ENCODE measurements around the gene MCU.

MCU gene

DNA sequence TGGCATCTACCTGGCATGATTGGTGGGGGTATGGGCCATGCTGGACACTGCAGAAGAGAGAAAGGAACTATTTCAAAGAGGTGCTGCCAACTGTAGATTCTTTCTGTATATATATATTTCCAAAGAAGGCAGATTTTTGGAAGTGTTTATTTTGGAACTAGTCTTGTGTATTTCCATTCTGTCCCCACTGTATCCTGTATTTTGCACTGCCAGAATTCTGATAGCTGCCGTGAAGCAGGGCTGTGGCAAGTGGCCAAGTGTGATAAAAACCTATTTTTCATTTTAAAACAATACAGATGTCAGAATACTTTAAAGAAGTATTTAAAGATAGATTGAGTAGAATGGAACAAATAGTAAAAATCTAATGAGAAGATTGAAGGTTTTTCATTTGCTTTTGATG, 17.1 kb downstream of the MCU start:
- no peaks in the 10 kb centered on the region for H3K36me3 ChIP-seq (ENCODE audit: insufficient read depth, low read depth, low read length)
- no peak overlapping the region for H3K27ac ChIP-seq (ENCODE audit: low read length)
- no peak overlapping the region for H3K9ac ChIP-seq (ENCODE audit: low read depth, low read length)

DNA sequence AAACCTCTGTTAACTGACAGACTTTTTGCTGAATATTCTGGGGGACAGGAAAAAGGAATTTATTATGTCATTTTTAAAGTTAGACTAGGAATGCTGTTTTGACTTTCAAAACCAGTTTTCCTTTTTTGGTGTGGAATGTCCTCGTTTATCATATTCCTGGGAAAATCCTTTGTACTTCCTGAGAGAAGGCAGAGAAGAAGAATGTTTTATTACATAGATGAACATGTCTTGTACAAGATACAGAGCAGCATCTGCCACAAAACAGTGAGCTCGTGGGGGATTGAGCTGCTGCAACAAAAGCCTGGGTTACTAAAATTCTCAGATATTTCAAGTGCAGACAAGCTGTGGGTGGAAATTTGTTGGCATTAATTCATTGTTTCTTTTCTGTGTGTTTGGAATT, 20.2 kb downstream of the MCU start:
- Histone ChIP-seq H3K4me1 (ENCODE audit: insufficient read depth, low read length) (peaks cover 4% of the 10 kb centered on the region; the same call in 1 of the 2 replicates), H3K27me3 (ENCODE audit: insufficient read depth, low read length) (no peaks in the 10 kb centered on the region), H3K9ac (ENCODE audit: low read depth, low read length) (no peak overlapping the region; the same call in 1 of the 2 replicates), H3K27ac (ENCODE audit: low read length) (no peak overlapping the region), H3K4me3 (ENCODE audit: low read length) (no peak overlapping the region), H3K9me3 (ENCODE audit: insufficient read depth, low read depth, low read length) (no peaks in the 10 kb centered on the region), H3K36me3 (ENCODE audit: insufficient read depth, low read depth, low read length) (peaks cover 17% of the 10 kb centered on the region)

More for the DNA sequence above, 17.1 kb downstream of the MCU start:
- H3K4me1 ChIP-seq (ENCODE audit: insufficient read depth, low read length), result peaks cover 4% of the 10 kb centered on the region; the same call in 1 of the 2 replicates
- no peaks in the 10 kb centered on the region for H3K9me3 ChIP-seq (ENCODE audit: insufficient read depth, low read depth, low read length)
- H3K27me3 ChIP-seq (ENCODE audit: insufficient read depth, low read length), result no peaks in the 10 kb centered on the region
- H3K4me3 ChIP-seq (ENCODE audit: low read length), result no peak overlapping the region

DNA sequence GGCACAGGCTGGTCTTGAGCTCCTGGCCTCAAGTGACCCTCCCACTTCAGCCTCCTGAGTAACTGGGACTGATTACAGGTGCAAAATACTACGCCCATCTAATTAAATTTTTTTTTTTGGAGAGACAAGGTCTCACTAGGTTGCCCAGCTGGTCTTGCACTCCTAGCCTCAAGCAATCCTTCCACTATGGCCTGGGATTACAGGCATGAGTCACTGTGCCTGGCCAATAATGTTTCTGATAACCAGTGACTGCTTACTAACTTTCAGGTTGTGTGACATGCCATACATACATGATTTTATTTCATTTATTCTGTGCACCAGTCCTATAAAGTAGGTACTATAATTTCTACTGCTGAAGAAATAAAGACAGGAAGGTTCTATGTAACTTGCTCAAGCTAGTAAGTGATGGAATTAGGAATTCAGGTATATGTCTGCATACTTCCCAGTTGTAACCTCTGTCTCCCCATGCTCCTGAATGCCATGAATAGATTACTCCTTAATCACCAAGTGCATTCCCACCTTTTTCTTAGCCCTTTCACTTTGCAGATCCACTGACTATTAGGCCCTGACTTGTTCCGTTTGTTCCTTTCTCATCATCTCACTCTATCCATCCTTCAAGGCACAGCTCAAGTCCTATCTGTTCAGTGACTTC, 28.1 kb downstream of the MCU start:
- H3K9me3 ChIP-seq (ENCODE audit: insufficient read depth, low read depth, low read length), result no peaks in the 10 kb centered on the region
- no peak overlapping the region for H3K27ac ChIP-seq (ENCODE audit: low read length)
- H3K27me3 ChIP-seq (ENCODE audit: insufficient read depth, low read length), result no peaks in the 10 kb centered on the region
- H3K9ac ChIP-seq (ENCODE audit: low read depth, low read length), result no peak overlapping the region
- H3K36me3 ChIP-seq (ENCODE audit: insufficient read depth, low read depth, low read length), result peaks cover 14% of the 10 kb centered on the region
- no peak overlapping the region for H3K4me3 ChIP-seq (ENCODE audit: low read length)
- H3K4me1 ChIP-seq (ENCODE audit: insufficient read depth, low read length), result peaks cover 19% of the 10 kb centered on the region

DNA sequence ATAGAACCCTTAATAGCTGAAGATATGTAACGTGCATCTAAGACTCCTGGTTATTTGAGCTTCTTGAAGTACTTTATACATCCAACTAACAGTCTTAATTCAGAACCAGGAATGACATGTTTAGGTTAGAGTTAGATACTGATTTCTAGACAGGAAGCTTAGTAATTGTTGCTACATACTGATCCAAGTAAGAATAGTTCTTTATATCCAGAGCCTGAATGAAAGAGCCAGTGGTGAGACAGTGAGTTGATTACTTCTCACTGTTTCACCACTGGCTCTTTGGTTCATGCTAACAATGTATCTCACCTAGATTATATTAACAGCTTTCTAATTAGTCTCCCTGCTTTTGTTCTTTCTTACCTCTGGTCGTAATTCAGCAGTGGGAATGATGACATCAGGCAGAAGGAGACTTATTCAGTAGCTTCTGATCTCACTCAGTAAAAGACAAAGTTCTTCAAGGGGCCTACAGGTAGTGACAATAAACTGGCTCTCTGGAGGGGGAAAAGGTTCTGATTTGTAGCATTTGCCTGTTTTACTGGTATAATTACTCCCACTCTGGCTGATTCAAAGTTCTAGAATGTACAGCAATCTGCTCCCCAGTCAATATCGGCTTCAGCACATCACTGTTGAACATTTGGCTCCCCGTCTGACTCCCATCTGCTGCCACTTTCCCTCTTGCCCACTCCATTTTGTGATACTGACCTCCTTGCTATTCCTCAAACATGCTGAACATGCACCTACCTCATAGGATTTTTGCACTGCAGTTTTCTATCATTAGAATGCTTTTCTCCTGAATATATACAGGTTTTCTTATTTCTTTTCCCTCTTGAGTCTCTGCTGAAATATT, 29.1 kb downstream of the MCU start:
- Histone ChIP-seq H3K36me3 (ENCODE audit: insufficient read depth, low read depth, low read length) (peaks cover 4% of the 10 kb centered on the region; the same call in 1 of the 2 replicates), H3K27me3 (ENCODE audit: insufficient read depth, low read length) (no peaks in the 10 kb centered on the region), H3K4me3 (ENCODE audit: low read length) (no peak overlapping the region), H3K4me1 (ENCODE audit: insufficient read depth, low read length) (peaks cover 19% of the 10 kb centered on the region), H3K9ac (ENCODE audit: low read depth, low read length) (no peak overlapping the region), H3K9me3 (ENCODE audit: insufficient read depth, low read depth, low read length) (no peaks in the 10 kb centered on the region), H3K27ac (ENCODE audit: low read length) (no peak overlapping the region)

DNA sequence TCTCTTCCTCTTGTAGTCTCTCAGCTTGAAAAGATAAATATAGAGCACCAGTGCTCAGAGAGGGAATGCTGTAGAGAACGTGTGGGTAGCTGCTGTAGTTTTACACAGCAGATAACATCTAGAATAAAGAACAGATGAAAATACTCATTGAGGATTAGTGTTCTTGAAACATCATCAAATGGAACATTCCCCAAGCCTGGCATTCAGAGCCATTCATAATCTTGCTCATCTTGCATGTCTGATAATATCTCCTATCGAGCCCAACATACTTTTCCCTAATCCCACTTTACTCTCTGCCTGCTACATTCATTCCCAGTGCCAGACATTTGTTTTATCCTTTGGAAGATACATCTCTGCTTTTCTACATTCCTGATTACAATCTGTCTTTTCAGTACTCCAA, 35.2 kb downstream of the MCU start:
- no peak overlapping the region for H3K27ac ChIP-seq (ENCODE audit: low read length)
- no peak overlapping the region for H3K4me3 ChIP-seq (ENCODE audit: low read length)

DNA sequence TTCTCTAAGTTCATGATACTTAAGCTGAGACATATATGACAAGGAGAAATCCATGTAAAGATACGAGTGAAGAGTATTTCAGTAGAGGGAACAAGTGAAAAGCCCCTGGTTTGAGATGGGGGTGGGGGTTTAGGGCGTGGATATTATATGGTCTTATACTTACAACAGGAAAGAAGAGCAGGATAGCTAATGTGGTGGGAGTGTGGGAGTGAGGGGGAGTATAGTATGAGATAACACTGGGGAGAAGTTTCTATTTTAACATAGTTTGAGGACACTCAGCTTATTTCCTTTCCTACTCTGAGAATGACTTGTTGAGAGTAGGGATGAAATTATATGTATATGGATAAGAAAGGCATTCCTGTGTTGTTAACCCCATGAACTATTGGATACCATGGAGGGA, 36.5 kb downstream of the MCU start:
- Histone ChIP-seq H3K9me3 (ENCODE audit: insufficient read depth, low read depth, low read length) (no peaks in the 10 kb centered on the region), H3K36me3 (ENCODE audit: insufficient read depth, low read depth, low read length) (no peaks in the 10 kb centered on the region), H3K9ac (ENCODE audit: low read depth, low read length) (no peak overlapping the region), H3K4me3 (ENCODE audit: low read length) (no peak overlapping the region), H3K4me1 (ENCODE audit: insufficient read depth, low read length) (0 out of 2 replicates have a peak, but pooled peaks cover 3% of the 10 kb centered on the region), H3K27ac (ENCODE audit: low read length) (no peak overlapping the region), H3K27me3 (ENCODE audit: insufficient read depth, low read length) (no peaks in the 10 kb centered on the region)

More for the DNA sequence above, 35.2 kb downstream of the MCU start:
- Histone ChIP-seq H3K27me3 (ENCODE audit: insufficient read depth, low read length) (no peaks in the 10 kb centered on the region), H3K4me1 (ENCODE audit: insufficient read depth, low read length) (0 out of 2 replicates have a peak, but pooled peaks cover 3% of the 10 kb centered on the region), H3K36me3 (ENCODE audit: insufficient read depth, low read depth, low read length) (no peaks in the 10 kb centered on the region), H3K9me3 (ENCODE audit: insufficient read depth, low read depth, low read length) (no peaks in the 10 kb centered on the region), H3K9ac (ENCODE audit: low read depth, low read length) (no peak overlapping the region)

DNA sequence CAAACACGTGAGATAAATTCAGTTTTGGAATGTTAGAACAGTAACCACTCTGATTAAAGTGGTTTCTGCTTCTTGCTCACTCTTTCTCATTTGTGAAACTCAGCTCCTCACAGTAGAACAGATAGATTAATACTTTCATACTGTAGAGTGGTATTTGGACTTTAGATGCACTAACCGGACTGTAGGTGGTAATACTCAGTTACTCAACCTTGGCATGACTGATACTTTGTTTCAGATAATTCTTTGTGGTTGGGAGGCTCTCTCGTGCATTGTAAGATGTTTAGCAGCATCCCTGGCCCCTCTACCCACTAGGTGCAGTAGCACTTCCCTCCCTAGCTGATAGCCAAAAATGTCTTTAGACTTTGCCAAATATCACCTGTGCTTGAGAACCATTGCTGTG, 37.6 kb downstream of the MCU start:
- H3K27ac ChIP-seq (ENCODE audit: low read length), result no peak overlapping the region
- H3K4me1 ChIP-seq (ENCODE audit: insufficient read depth, low read length), result no peaks in the 10 kb centered on the region

DNA sequence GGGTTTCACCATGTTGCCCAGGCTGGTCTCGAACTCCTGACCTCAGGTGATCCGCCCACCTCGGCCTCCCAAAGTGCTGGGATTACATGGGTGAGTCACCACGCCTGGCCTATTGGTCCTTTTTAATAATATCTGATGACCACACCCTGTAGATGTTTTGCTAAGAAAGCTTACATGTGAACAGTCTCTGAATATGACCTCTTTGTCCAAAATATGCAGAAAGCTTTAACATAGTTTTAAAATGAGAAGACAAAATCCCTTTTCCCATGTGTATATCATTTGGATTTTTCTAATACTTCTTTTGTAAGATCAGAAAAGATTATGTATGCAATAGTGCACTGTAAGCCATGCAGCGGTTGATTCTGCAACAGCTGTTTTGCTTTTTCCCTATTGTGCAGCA, 38.5 kb downstream of the MCU start:
- no peaks in the 10 kb centered on the region for H3K9me3 ChIP-seq (ENCODE audit: insufficient read depth, low read depth, low read length)
- H3K9ac ChIP-seq (ENCODE audit: low read depth, low read length), result no peak overlapping the region
- no peak overlapping the region for H3K4me3 ChIP-seq (ENCODE audit: low read length)
- no peaks in the 10 kb centered on the region for H3K36me3 ChIP-seq (ENCODE audit: insufficient read depth, low read depth, low read length)
- no peaks in the 10 kb centered on the region for H3K27me3 ChIP-seq (ENCODE audit: insufficient read depth, low read length)
- no peaks in the 10 kb centered on the region for H3K4me1 ChIP-seq (ENCODE audit: insufficient read depth, low read length)
- H3K27ac ChIP-seq (ENCODE audit: low read length), result no peak overlapping the region

More for the DNA sequence above, 37.6 kb downstream of the MCU start:
- no peak overlapping the region for H3K4me3 ChIP-seq (ENCODE audit: low read length)
- H3K9ac ChIP-seq (ENCODE audit: low read depth, low read length), result no peak overlapping the region
- H3K36me3 ChIP-seq (ENCODE audit: insufficient read depth, low read depth, low read length), result no peaks in the 10 kb centered on the region
- H3K9me3 ChIP-seq (ENCODE audit: insufficient read depth, low read depth, low read length), result no peaks in the 10 kb centered on the region
- no peaks in the 10 kb centered on the region for H3K27me3 ChIP-seq (ENCODE audit: insufficient read depth, low read length)

DNA sequence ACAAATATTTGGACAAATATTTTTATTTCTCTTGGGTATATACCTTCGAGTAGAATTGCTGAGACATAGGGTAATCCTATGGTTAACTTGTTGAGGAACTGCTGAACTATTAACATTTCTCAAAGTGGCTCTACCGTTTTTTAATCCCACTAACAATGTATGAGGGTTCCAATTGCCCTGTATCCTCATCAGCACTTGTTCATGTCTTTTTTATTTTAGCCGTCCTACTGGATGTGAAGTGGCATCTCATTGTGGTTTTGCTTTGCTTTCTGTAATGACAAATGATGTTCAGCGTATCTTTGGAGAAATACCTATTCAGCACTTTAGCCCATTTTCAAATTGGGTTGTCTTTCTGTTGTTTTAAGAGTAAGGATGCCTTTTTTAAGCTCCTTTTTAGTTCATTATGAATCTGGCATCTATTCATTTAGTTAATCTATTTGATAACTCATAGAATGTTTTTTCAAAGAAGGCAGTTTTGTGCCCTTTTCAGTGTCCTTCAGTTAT, 40.0 kb downstream of the MCU start:
- no peak overlapping the region for H3K4me3 ChIP-seq (ENCODE audit: low read length)
- H3K4me1 ChIP-seq (ENCODE audit: insufficient read depth, low read length), result 0 out of 2 replicates have a peak, but pooled peaks cover 2% of the 10 kb centered on the region

DNA sequence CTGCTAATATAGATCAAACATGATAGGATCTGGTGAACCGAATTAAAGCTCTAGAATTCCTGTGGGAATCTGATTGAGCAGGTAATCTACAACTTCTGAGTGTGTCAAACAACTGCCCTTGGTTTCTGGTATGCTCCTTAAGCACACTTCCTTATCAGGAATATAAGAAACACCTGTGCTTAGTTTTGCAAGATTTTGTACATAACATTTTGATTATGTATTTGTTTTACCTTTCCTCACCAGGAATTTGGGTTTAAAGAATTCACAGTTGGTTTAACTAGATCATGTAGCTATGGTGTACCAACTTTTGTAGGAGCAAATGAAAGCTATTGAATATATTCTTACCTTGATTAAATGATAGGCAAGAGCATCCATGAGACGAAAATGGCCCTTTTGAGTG, 40.6 kb downstream of the MCU start:
- 0 out of 2 replicates have a peak, but pooled peaks cover 2% of the 10 kb centered on the region for H3K4me1 ChIP-seq (ENCODE audit: insufficient read depth, low read length)
- H3K36me3 ChIP-seq (ENCODE audit: insufficient read depth, low read depth, low read length), result no peaks in the 10 kb centered on the region
- no peaks in the 10 kb centered on the region for H3K27me3 ChIP-seq (ENCODE audit: insufficient read depth, low read length)
- H3K9me3 ChIP-seq (ENCODE audit: insufficient read depth, low read depth, low read length), result no peaks in the 10 kb centered on the region
- H3K9ac ChIP-seq (ENCODE audit: low read depth, low read length), result no peak overlapping the region
- no peak overlapping the region for H3K4me3 ChIP-seq (ENCODE audit: low read length)
- H3K27ac ChIP-seq (ENCODE audit: low read length), result no peak overlapping the region

More for the DNA sequence above, 40.0 kb downstream of the MCU start:
- H3K36me3 ChIP-seq (ENCODE audit: insufficient read depth, low read depth, low read length), result no peaks in the 10 kb centered on the region
- H3K9me3 ChIP-seq (ENCODE audit: insufficient read depth, low read depth, low read length), result no peaks in the 10 kb centered on the region
- no peak overlapping the region for H3K27ac ChIP-seq (ENCODE audit: low read length)
- no peak overlapping the region for H3K9ac ChIP-seq (ENCODE audit: low read depth, low read length)
- no peaks in the 10 kb centered on the region for H3K27me3 ChIP-seq (ENCODE audit: insufficient read depth, low read length)

DNA sequence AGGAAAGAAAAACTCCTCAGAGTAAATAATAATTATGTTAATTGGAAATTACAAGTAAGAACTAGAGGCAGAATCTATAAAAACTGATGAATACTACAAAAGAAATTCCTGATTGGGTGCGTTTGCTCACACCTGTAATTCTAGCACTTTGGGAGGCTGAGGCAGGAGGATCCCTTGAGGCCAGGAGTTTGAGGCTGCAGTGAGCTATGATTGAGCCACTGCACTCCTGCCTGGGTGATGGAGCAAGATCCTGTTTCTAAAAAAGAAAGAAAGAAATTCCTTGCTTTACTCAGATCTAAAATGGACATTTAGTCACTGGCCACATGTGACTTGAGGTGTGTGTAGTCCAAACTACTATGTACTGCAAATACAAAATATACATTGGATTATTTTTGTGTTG, 42.0 kb downstream of the MCU start:
- Histone ChIP-seq H3K27ac (ENCODE audit: low read length) (no peak overlapping the region), H3K9ac (ENCODE audit: low read depth, low read length) (no peak overlapping the region), H3K4me1 (ENCODE audit: insufficient read depth, low read length) (peaks cover 11% of the 10 kb centered on the region), H3K36me3 (ENCODE audit: insufficient read depth, low read depth, low read length) (no peaks in the 10 kb centered on the region), H3K9me3 (ENCODE audit: insufficient read depth, low read depth, low read length) (no peaks in the 10 kb centered on the region), H3K27me3 (ENCODE audit: insufficient read depth, low read length) (no peaks in the 10 kb centered on the region), H3K4me3 (ENCODE audit: low read length) (no peak overlapping the region)

Data from iPS-20b (cell line).